ENCODE results near the gene IGSF3. TPM values are rescaled to one million over a fixed set of nuclear protein-coding genes. Genes with fewer than 3 reads are reported as not detected.
A peak's percentile ranks its signal among the peaks of the same experiment; 100 is the strongest.

The IGSF3 gene
- total and polyA plus RNA-seq, 7 donors = 0.34 to 1.2 (median 0.49) TPM

DNA sequence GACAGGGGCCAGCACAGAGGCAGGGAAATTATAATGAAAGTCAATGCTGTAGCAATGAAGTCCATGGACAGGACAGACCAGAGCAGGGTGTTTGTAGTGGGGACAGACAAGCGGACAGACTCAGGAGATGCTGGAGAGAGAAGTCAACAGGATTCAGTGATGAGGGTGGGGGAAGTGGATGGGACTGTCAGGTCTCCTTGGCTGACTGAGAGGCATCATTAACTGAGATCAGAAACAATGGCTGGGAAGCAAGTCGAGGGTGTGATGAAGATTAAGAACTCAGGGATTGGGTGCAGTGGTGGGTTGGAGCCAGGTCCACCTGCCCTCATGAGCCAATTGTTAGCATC, 122.2 kb downstream of the IGSF3 start:
- WGBS, 3 donors = 88 to 93% (median 93%) methylated on average over 2 of the region's 2 CpGs
- intact Hi-C loops (cut with DNase I) = no loop called here

GRCh38 chr1:116544588-116545358, 122.8 kb downstream of the IGSF3 start:
- WGBS, 3 donors = 90 to 95% (median 91%) methylated on average over 8 of the region's 8 CpGs
- no peak overlapping the region for H3K27ac ChIP-seq
- intact Hi-C loops (cut with DNase I) = no loop called here
- H3K4me1 ChIP-seq = no peaks in the 10 kb centered on the region
- H3K27me3 ChIP-seq (ENCODE audit: insufficient read depth in 3 of 3, low read length in 2 of 3) = no peaks in the 10 kb centered on the region
- H3K9me3 ChIP-seq = no peaks in the 10 kb centered on the region
- no peak overlapping the region for H3K4me3 ChIP-seq
- ATAC-seq (no peak), DNase-seq (no peak)
- TF ChIP-seq, protein P1, sequence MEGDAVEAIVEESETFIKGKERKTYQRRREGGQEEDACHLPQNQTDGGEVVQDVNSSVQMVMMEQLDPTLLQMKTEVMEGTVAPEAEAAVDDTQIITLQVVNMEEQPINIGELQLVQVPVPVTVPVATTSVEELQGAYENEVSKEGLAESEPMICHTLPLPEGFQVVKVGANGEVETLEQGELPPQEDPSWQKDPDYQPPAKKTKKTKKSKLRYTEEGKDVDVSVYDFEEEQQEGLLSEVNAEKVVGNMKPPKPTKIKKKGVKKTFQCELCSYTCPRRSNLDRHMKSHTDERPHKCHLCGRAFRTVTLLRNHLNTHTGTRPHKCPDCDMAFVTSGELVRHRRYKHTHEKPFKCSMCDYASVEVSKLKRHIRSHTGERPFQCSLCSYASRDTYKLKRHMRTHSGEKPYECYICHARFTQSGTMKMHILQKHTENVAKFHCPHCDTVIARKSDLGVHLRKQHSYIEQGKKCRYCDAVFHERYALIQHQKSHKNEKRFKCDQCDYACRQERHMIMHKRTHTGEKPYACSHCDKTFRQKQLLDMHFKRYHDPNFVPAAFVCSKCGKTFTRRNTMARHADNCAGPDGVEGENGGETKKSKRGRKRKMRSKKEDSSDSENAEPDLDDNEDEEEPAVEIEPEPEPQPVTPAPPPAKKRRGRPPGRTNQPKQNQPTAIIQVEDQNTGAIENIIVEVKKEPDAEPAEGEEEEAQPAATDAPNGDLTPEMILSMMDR (IDR thresholded peaks at IDR 0.05) = no peak
- peaks cover 3 to 24% of the 10 kb centered on the region in 2 donors for H3K36me3 ChIP-seq (ENCODE audit: insufficient read depth in 1 of 2, low read depth in 1 of 2)

More for the DNA sequence above, 122.2 kb downstream of the IGSF3 start:
- Histone ChIP-seq H3K4me1 (no peaks in the 10 kb centered on the region), H3K27me3 (ENCODE audit: insufficient read depth in 3 of 3, low read length in 2 of 3) (no peaks in the 10 kb centered on the region), H3K36me3 (ENCODE audit: insufficient read depth in 1 of 2, low read depth in 1 of 2) (peaks cover 3 to 24% of the 10 kb centered on the region in 2 donors), H3K27ac (no peak overlapping the region), H3K9me3 (no peaks in the 10 kb centered on the region), H3K4me3 (no peak overlapping the region)
- TF ChIP-seq, protein P1 (IDR thresholded peaks at IDR 0.05) = no peak
- DNase-seq = no peak
- ATAC-seq = no peak

DNA sequence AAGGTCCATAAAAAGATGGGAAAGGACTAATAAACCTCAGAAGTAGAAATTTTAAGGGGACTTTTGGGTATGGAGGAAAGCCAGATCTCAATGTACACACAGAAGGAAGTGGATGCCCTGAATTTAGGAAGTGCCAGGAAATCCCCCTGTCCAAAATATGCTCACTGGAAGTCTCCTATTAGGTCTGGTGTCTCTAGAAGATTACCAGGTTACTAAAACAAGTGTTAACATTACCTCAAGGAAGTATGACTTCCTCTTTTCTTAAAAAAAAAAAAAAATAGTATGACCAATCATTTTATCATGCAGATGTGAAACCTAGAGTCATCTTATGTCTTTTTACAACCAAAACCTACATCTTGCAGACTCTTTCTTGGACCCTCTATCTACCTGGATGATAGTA, 127.4 kb downstream of the IGSF3 start:
- no peaks in the 10 kb centered on the region for H3K27me3 ChIP-seq (ENCODE audit: insufficient read depth in 3 of 3, low read length in 2 of 3)
- no peaks in the 10 kb centered on the region for H3K4me1 ChIP-seq
- H3K27ac ChIP-seq = no peak overlapping the region
- H3K36me3 ChIP-seq (ENCODE audit: insufficient read depth in 1 of 2, low read depth in 1 of 2) = peaks cover 3 to 44% of the 10 kb centered on the region in 2 donors
- TF ChIP-seq, protein P1 (IDR thresholded peaks at IDR 0.05) = no peak
- no peak for ATAC-seq
- H3K9me3 ChIP-seq = no peaks in the 10 kb centered on the region
- no peak for DNase-seq
- intact Hi-C loops (cut with DNase I) = no loop called here
- H3K4me3 ChIP-seq = no peak overlapping the region

- TF ChIP-seq, protein P1 (IDR thresholded peaks at IDR 0.05) = no peak
- DNase-seq (no peak), ATAC-seq (peak in 1 of 4 donors; percentile 32)
- Histone ChIP-seq H3K4me1 (no peaks in the 10 kb centered on the region), H3K36me3 (ENCODE audit: insufficient read depth in 1 of 2, low read depth in 1 of 2) (peaks cover 4 to 48% of the 10 kb centered on the region in 2 donors), H3K4me3 (no peak overlapping the region), H3K27me3 (ENCODE audit: insufficient read depth in 3 of 3, low read length in 2 of 3) (no peaks in the 10 kb centered on the region), H3K9me3 (no peaks in the 10 kb centered on the region), H3K27ac (no peak overlapping the region)
- WGBS, 3 donors = 97 to 100% (median 100%) methylated on average over 1 of the region's 1 CpG
- intact Hi-C loops (cut with DNase I) = no loop called here
These were observed 129.0 kb downstream of the IGSF3 start for GRCh38 chr1:116538544-116538943.

- Histone ChIP-seq H3K4me1 (no peaks in the 10 kb centered on the region), H3K27me3 (ENCODE audit: insufficient read depth in 3 of 3, low read length in 2 of 3) (no peaks in the 10 kb centered on the region), H3K4me3 (no peak overlapping the region), H3K36me3 (ENCODE audit: insufficient read depth in 1 of 2, low read depth in 1 of 2) (peaks cover 7 to 46% of the 10 kb centered on the region in 2 donors), H3K27ac (no peak overlapping the region), H3K9me3 (no peaks in the 10 kb centered on the region)
- TF ChIP-seq, protein P1 (IDR thresholded peaks at IDR 0.05) = no peak
- DNase-seq (no peak), ATAC-seq (no peak)
- WGBS, 3 donors = 85 to 95% (median 88%) methylated on average over 1 of the region's 1 CpG
- intact Hi-C loops (cut with DNase I) = no loop called here
These were observed 129.6 kb downstream of the IGSF3 start for GRCh38 chr1:116537898-116538297.

Data from psoas muscle (tissue), 8 donors.